ENCODE results near the gene AMH.
"Not testable (repeated sequence)": the region's sequence is repeated elsewhere in the genome, so short reads cannot be mapped to it uniquely, and the experiment has no call there.

AMH gene

GRCh38 chr19:2249010-2249866 is at the start of gene AMH:
Gene AMH (plus strand): TSS chr19:2249323. CDS start chr19:2249333, 10 bp downstream.
- no peak for DNase-seq (ENCODE audit: low read depth)

- no peak for DNase-seq (ENCODE audit: low read depth)
Measured at GRCh38 chr19:2199861-2200623, 49.1 kb upstream of the AMH start.

GRCh38 chr19:2200624-2201294 is 48.4 kb upstream of the AMH start:
- DNase-seq (ENCODE audit: low read depth), result not testable (repeated sequence)

- no peak for DNase-seq (ENCODE audit: low read depth)
Measured at GRCh38 chr19:2201473-2202148, 47.5 kb upstream of the AMH start.

GRCh38 chr19:2202366-2202765 is 46.8 kb upstream of the AMH start:
- DNase-seq (ENCODE audit: low read depth), result no peak

- no peak for DNase-seq (ENCODE audit: low read depth)
Measured at GRCh38 chr19:2207008-2207407, 42.1 kb upstream of the AMH start.

GRCh38 chr19:2207991-2208860 is 40.9 kb upstream of the AMH start:
- DNase-seq (ENCODE audit: low read depth), result no peak

GRCh38 chr19:2208975-2209374 is 40.1 kb upstream of the AMH start:
- DNase-seq (ENCODE audit: low read depth), result no peak

- no peak for DNase-seq (ENCODE audit: low read depth)
Measured at GRCh38 chr19:2209408-2209807, 39.7 kb upstream of the AMH start.

GRCh38 chr19:2210206-2210605 is 38.9 kb upstream of the AMH start:
- no peak for DNase-seq (ENCODE audit: low read depth)

GRCh38 chr19:2210987-2211740 is 38.0 kb upstream of the AMH start:
- DNase-seq (ENCODE audit: low read depth), result no peak

GRCh38 chr19:2212861-2213711 is 36.0 kb upstream of the AMH start:
- no peak for DNase-seq (ENCODE audit: low read depth)

- DNase-seq (ENCODE audit: low read depth), result no peak
Measured at GRCh38 chr19:2213799-2214198, 35.3 kb upstream of the AMH start.

- no peak for DNase-seq (ENCODE audit: low read depth)
Measured at GRCh38 chr19:2214251-2214650, 34.9 kb upstream of the AMH start.

GRCh38 chr19:2215281-2215751 is 33.8 kb upstream of the AMH start:
- no peak for DNase-seq (ENCODE audit: low read depth)

GRCh38 chr19:2216361-2217225 is 32.5 kb upstream of the AMH start:
- no peak for DNase-seq (ENCODE audit: low read depth)

GRCh38 chr19:2217591-2217990 is 31.5 kb upstream of the AMH start:
- no peak for DNase-seq (ENCODE audit: low read depth)

- no peak for DNase-seq (ENCODE audit: low read depth)
Measured at GRCh38 chr19:2219726-2220125, 29.4 kb upstream of the AMH start.

Measured in activated T-helper 9 cell treated with anti-CD3 and anti-CD28 coated beads, Interleukin-2, amount 50 U/mL, for 16 hours (primary cell).